Mesenchymal stem cell (in vitro differentiated cells and primary cell): ENCODE measurements around the gene CHRND.

Source experiments
- DNase-seq: peaks from one replicate; pipeline ENCODE4 v3.0.0-alpha.2; 2013
- H2AFZ ChIP-seq: one replicate; pipeline ENCODE4 v1.6.1; 2013; ENCODE audit warnings: low read depth, mild to moderate bottlenecking, control low read depth, inconsistent platforms, low read length, moderate library complexity
- H2AK5ac ChIP-seq: 2 replicates; pipeline ENCODE4 v1.6.1; 2013; ENCODE audit warnings: low read length, moderate library complexity, mild to moderate bottlenecking, inconsistent platforms; ENCODE audit not compliant: severe bottlenecking
- H2BK120ac ChIP-seq: one replicate; pipeline ENCODE4 v1.6.1; 2013; ENCODE audit warnings: low read depth, mild to moderate bottlenecking, inconsistent platforms, low read length, moderate library complexity
- H2BK12ac ChIP-seq, 2 experiments: one replicate each; pipeline ENCODE4 v1.6.1; 2013; ENCODE audit warnings: inconsistent platforms in 2 of 2, low read length in 2 of 2, mild to moderate bottlenecking in 2 of 2, moderate library complexity in 2 of 2, control low read depth in 1 of 2
- H2BK15ac ChIP-seq: one replicate; pipeline ENCODE4 v1.6.1; 2013; ENCODE audit warnings: mild to moderate bottlenecking, low read depth, inconsistent platforms; ENCODE audit not compliant: poor library complexity, severe bottlenecking
- H2BK5ac ChIP-seq: 2 replicates; pipeline ENCODE4 v1.6.1; 2013; ENCODE audit warnings: low read depth, mild to moderate bottlenecking, low read length, control low read depth, inconsistent platforms; ENCODE audit not compliant: poor library complexity, severe bottlenecking
- H3K14ac ChIP-seq, 2 experiments: one replicate each; pipeline ENCODE4 v1.6.1; 2013; ENCODE audit warnings: inconsistent platforms in 2 of 2, low read length in 2 of 2, control low read depth in 1 of 2, mild to moderate bottlenecking in 1 of 2, moderate library complexity in 1 of 2
- H3K18ac ChIP-seq, 2 experiments: one replicate each; pipeline ENCODE4 v1.6.1; 2013; ENCODE audit warnings: inconsistent platforms in 2 of 2, low read length in 2 of 2, control low read depth in 1 of 2, low read depth in 1 of 2, mild to moderate bottlenecking in 1 of 2
- H3K23ac ChIP-seq, 2 experiments: one replicate each; pipeline ENCODE4 v1.6.1; 2013; ENCODE audit warnings: inconsistent platforms in 2 of 2, low read length in 2 of 2, mild to moderate bottlenecking in 2 of 2, moderate library complexity in 2 of 2, control low read depth in 1 of 2
- H3K27ac ChIP-seq: 2 replicates; pipeline ENCODE4 v1.5.1; 2013; ENCODE audit warnings: mild to moderate bottlenecking, moderate library complexity, low read length, control low read depth, inconsistent platforms; ENCODE audit not compliant: poor library complexity, severe bottlenecking
- H3K27me3 ChIP-seq, 2 experiments: 2 replicates each; pipeline versions ENCODE4 v1.6.1 to v1.7.0; 2013; ENCODE audit warnings: low read length in 2 of 2, mild to moderate bottlenecking in 2 of 2, moderate library complexity in 2 of 2, control low read depth in 1 of 2, inconsistent platforms in 1 of 2; ENCODE audit not compliant: control insufficient read depth in 1 of 2, insufficient read depth in 1 of 2
- H3K36me3 ChIP-seq, 2 experiments: 2 replicates each; pipeline versions ENCODE4 v1.6.1 to v1.7.0; 2013; ENCODE audit warnings: low read length in 2 of 2, control low read depth in 1 of 2, inconsistent platforms in 1 of 2, low read depth in 1 of 2, mild to moderate bottlenecking in 1 of 2; ENCODE audit not compliant: insufficient read depth in 2 of 2, control insufficient read depth in 1 of 2
- H3K4ac ChIP-seq, 2 experiments: one replicate each; pipeline ENCODE4 v1.6.1; 2013; ENCODE audit warnings: inconsistent platforms in 2 of 2, low read length in 2 of 2, mild to moderate bottlenecking in 2 of 2, moderate library complexity in 2 of 2, control low read depth in 1 of 2, low read depth in 1 of 2
- H3K4me1 ChIP-seq: 2 replicates; pipeline ENCODE4 v1.6.1; 2013; ENCODE audit warnings: low read depth, low read length, control low read depth; ENCODE audit not compliant: control insufficient read depth, insufficient read depth
- H3K4me2 ChIP-seq: 2 replicates; pipeline ENCODE4 v1.6.1; 2013; ENCODE audit warnings: low read length, mild to moderate bottlenecking, inconsistent platforms; ENCODE audit not compliant: poor library complexity, severe bottlenecking
- H3K4me3 ChIP-seq, 2 experiments: 2 replicates each; pipeline versions ENCODE4 v1.5.1 to v1.7.0; 2013; ENCODE audit warnings: low read length in 2 of 2, mild to moderate bottlenecking in 2 of 2, control low read depth in 1 of 2, low read depth in 1 of 2; ENCODE audit not compliant: insufficient read depth in 1 of 2
- H3K79me1 ChIP-seq: replicated peaks from 2 replicates; pipeline ENCODE4 v1.6.1; 2013; ENCODE audit warnings: mild to moderate bottlenecking, control low read depth, low read length, inconsistent platforms; ENCODE audit not compliant: poor library complexity, severe bottlenecking
- H3K9ac ChIP-seq: 2 replicates; pipeline ENCODE4 v1.7.0; 2013; ENCODE audit warnings: mild to moderate bottlenecking, low read length, moderate library complexity
- H3K9me3 ChIP-seq: 2 replicates; pipeline ENCODE4 v1.7.0; 2013; ENCODE audit warnings: mild to moderate bottlenecking, low read length; ENCODE audit not compliant: control insufficient read depth
- H4K8ac ChIP-seq: one replicate; pipeline ENCODE4 v1.6.1; 2013; ENCODE audit warnings: inconsistent platforms, mild to moderate bottlenecking, low read length, moderate library complexity
- H4K91ac ChIP-seq: one replicate; pipeline ENCODE4 v1.6.1; 2013; ENCODE audit warnings: mild to moderate bottlenecking, low read length, inconsistent platforms
- WGBS: methylation state at CpG from one replicate; pipeline ENCODE4 v1.1.7; 2013; ENCODE audit warnings: mixed read lengths; 5-methylcytosine and 5-hydroxymethylcytosine counted together

The CHRND gene

DNA sequence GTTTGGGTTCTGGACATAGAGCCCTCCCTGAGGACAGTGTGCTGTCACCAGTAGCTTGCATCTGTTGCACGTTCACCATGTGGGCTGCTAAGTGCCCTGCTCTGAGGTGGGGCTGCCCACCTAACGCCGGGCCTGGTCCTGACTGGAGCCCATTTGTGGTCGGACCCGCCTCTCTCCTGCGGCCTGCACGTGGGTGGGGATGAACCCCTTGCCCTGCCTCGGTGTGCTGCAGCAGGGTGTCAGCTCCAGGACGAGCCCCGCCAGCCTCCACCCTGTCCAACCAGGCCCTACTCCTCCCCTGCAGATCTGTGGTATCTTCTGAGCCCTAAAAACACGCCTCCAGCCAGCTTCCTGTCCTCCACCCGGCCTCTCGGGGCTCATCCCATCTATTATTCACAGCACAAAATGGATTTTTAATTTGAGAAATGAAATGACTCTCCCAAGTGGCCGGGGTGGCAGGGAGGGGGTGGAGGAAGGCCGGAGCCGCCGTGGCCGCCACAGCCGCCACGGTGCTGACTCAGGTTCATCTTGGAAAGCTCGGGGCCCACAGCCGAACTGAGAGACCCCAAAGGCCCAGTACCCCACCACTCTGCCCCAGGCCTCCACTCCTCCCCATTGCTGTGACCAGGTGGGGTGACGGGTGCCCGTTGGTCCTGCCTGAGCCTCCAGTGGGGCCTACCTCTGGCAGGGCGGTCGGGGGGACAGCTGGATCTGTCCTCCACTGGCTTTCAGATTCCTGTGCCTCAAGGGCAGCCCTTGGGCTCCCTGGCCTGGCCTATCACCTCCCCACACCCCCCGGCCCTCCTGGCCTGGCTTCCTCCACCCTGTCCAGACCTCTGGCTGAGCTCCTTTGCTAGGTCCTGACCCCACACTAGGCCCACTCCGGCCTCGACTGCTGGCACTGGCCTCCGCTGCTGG lies 35.5 kb upstream of the CHRND start:
- Histone ChIP-seq H3K4me1 (peaks cover 14% of the 10 kb centered on the region), H3K27ac (no peak overlapping the region), H3K9ac (no peak overlapping the region), H3K36me3 (no peaks in the 10 kb centered on the region), H2BK120ac (no peak overlapping the region), H3K79me1 (no peaks in the 10 kb centered on the region), H2BK12ac (no peak overlapping the region), H3K9me3 (no peaks in the 10 kb centered on the region), H3K4ac (no peak overlapping the region), H3K4me2 (no peak overlapping the region), H2AFZ (no peak overlapping the region), H2AK5ac (no peak overlapping the region), H3K4me3 (no peak overlapping the region), H2BK5ac (no peak overlapping the region), H3K27me3 (peaks cover 80% of the 10 kb centered on the region in 2 experiments), H3K23ac (no peak overlapping the region), H4K91ac (no peak overlapping the region), H2BK15ac (no peak overlapping the region), H3K18ac (no peak overlapping the region), H4K8ac (no peak overlapping the region), H3K14ac (peak overlapping the region in 1 of 2 experiments; percentile 61)
- WGBS: 87% methylated on average over 24 of the region's 30 CpGs
- DNase-seq: no peak

DNA sequence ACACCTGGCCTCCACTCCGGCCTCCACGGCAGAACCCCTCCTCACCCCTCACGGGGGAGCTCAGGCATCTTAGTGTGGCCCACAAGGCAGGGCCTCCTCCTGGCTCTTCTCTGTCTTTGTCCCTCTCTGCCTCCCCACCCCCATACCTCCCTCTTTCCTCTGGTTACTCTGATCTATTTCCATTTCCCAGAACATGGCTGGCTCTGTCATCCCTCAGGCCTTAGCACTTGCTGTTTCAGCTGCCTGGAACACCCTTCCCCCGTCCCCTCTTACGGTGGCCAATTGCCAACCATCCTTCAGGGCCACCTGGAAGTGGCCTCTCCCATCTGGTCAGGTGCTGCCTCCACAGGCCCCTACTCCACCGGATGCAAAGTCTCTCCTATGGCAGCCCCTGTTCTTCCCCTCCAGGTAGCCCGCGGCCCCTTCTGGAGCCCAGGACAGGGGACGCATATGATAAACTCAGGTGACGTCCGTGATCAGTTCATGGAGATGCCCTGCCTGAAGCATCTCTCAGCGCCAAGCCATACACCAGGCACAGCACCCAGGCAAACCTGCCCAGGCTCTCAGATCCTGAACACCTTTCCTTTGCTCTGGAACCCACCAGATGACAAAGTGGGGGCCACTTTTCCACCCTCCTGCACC lies 34.7 kb upstream of the CHRND start:
- Histone ChIP-seq H3K27me3 (peaks cover 72 to 79% of the 10 kb centered on the region in 2 experiments), H4K8ac (no peak overlapping the region), H2BK12ac (no peak overlapping the region), H3K27ac (no peak overlapping the region), H3K18ac (no peak overlapping the region), H2BK5ac (no peak overlapping the region), H3K36me3 (no peaks in the 10 kb centered on the region), H3K79me1 (no peaks in the 10 kb centered on the region), H3K9ac (no peak overlapping the region), H3K14ac (peak overlapping the region in 1 of 2 experiments; percentile 61), H2AK5ac (no peak overlapping the region), H3K4me3 (no peak overlapping the region), H2BK120ac (no peak overlapping the region), H3K4ac (no peak overlapping the region), H4K91ac (no peak overlapping the region), H2AFZ (no peak overlapping the region), H3K4me2 (no peak overlapping the region), H3K9me3 (no peaks in the 10 kb centered on the region), H3K23ac (no peak overlapping the region), H2BK15ac (no peak overlapping the region), H3K4me1 (peaks cover 9% of the 10 kb centered on the region)
- no peak for DNase-seq
- 87% methylated on average over 12 of the region's 12 CpGs for WGBS

DNA sequence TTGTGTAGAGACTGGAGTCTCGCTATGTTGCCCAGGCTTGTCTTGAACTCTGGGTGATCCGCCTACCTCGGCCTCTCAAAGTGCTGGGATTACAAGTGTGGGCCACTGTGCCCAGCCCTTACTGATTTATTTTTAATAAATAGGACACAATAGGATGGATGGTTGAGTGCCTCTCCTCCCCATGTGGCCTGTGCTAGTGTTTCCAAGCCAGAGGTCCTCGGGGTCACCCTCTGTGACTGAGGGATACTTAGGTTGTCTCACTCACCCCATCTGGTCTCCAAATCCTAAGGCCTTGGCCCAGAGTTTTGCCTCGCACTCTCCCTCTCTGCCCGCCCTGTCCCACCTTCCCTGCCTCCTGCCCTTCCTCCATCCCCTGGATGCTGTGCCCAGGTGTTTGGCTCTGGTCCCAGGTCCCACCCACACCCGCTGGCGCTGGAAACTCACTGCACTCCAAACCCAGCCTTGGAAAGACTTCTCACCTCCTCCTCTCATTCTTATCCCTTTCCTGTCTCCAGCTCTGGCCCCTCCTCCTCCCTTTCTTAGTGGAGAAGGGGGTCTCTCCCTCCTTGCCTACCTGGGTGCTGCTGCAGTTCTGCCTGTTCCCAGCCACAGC lies 33.6 kb upstream of the CHRND start:
- 82% methylated on average over 8 of the region's 8 CpGs for WGBS
- peaks cover 63 to 77% of the 10 kb centered on the region in 2 experiments for H3K27me3 ChIP-seq
- H3K36me3 ChIP-seq: no peaks in the 10 kb centered on the region
- no peak overlapping the region for H3K4me2 ChIP-seq
- H2BK12ac ChIP-seq: no peak overlapping the region
- no peak overlapping the region for H3K27ac ChIP-seq
- no peak overlapping the region for H4K91ac ChIP-seq
- no peak overlapping the region for H2BK120ac ChIP-seq
- H3K23ac ChIP-seq: no peak overlapping the region
- no peak overlapping the region for H2BK5ac ChIP-seq
- no peak overlapping the region for H4K8ac ChIP-seq
- peak overlapping the region in 1 of 2 experiments; percentile 45 for H3K14ac ChIP-seq
- H3K9ac ChIP-seq: no peak overlapping the region
- H3K9me3 ChIP-seq: no peaks in the 10 kb centered on the region
- H2AK5ac ChIP-seq: no peak overlapping the region
- no peak overlapping the region for H2AFZ ChIP-seq
- H2BK15ac ChIP-seq: no peak overlapping the region
- DNase-seq: no peak
- no peak overlapping the region for H3K4ac ChIP-seq
- H3K18ac ChIP-seq: no peak overlapping the region
- H3K79me1 ChIP-seq: no peaks in the 10 kb centered on the region
- H3K4me1 ChIP-seq: peaks cover 4% of the 10 kb centered on the region
- no peak overlapping the region for H3K4me3 ChIP-seq
